ENCODE results near the gene FAM237A. TPM values are rescaled to one million over a fixed set of nuclear protein-coding genes. Genes with fewer than 3 reads are reported as not detected.
A peak's percentile ranks its signal among the peaks of the same experiment; 100 is the strongest.

Gene FAM237A
- polyA plus RNA-seq (2013), result not detected in 2 replicates

GRCh38 chr2:206642075-206643025 is at the start of gene FAM237A:
Gene FAM237A (plus strand): TSS chr2:206642487. CDS start chr2:206644237, 1,750 bp downstream.
- no CpG with 5 or more reads among the region's 56 CpGs for WGBS (ENCODE audit: extremely low coverage, insufficient coverage, insufficient read length)

DNA sequence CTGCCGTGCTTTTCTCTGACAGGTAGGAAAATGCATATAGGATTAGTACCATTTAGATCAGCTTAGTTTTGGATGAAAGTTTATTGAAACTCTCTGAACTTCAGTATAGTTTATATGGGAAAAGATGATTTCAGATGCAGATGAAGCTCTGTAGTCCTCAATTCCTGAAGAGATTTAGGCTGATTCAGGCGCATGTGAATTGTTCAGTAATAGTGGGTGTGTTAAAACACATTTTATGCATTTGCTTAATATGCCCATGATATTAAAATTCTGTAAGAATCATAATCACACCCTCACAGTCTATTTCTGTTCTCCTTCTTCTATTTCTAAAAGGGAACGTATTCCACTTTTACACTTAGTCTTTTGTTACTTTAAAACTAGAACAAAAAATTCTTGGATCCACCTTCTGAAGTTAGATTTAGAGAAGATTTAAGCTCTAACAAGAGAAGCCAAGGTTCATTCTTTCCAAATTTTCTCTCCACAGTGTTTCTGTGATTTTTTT is 44.5 kb upstream of the FAM237A start:
- no peak overlapping the region for H2AK5ac ChIP-seq (ENCODE audit: low read length)
- no peaks in the 10 kb centered on the region for H3K9me3 ChIP-seq (ENCODE audit: insufficient read depth, low read depth, low read length)
- no peak overlapping the region for H2BK12ac ChIP-seq (ENCODE audit: low read length)
- no peak overlapping the region for H2AFZ ChIP-seq (ENCODE audit: insufficient read depth, low read length, poor library complexity)
- no peak overlapping the region for H4K91ac ChIP-seq (ENCODE audit: low read depth, low read length)
- H3K18ac ChIP-seq (ENCODE audit: low read length), result no peak overlapping the region
- no peak overlapping the region for H3K9ac ChIP-seq (ENCODE audit: low read length)
- WGBS (ENCODE audit: extremely low coverage, insufficient coverage, insufficient read length), result no CpG with 5 or more reads among the region's 3 CpGs
- no peak overlapping the region for H3K23ac ChIP-seq (ENCODE audit: low read length)
- no peak overlapping the region for H3K14ac ChIP-seq (ENCODE audit: low read length)
- H3K4me1 ChIP-seq (ENCODE audit: control insufficient read depth in 1 of 2, insufficient read depth in 2 of 2, low read length in 2 of 2), result no peaks in the 10 kb centered on the region
- H3K4ac ChIP-seq (ENCODE audit: low read depth, low read length), result no peak overlapping the region
- no peak overlapping the region for H2BK5ac ChIP-seq (ENCODE audit: low read depth, low read length, poor library complexity)
- H3K79me2 ChIP-seq (ENCODE audit: control insufficient read depth, insufficient read depth, low read length, poor library complexity), result no peaks in the 10 kb centered on the region
- no peaks in the 10 kb centered on the region for H3K79me1 ChIP-seq (ENCODE audit: low read length)
- H2BK120ac ChIP-seq (ENCODE audit: insufficient read depth, low read length, poor library complexity), result no peak overlapping the region
- H3K4me2 ChIP-seq (ENCODE audit: low read length), result no peak overlapping the region
- no peaks in the 10 kb centered on the region for H3K36me3 ChIP-seq (ENCODE audit: control insufficient read depth in 1 of 2, insufficient read depth in 2 of 2, low read length in 2 of 2)
- no peak overlapping the region for H4K8ac ChIP-seq (ENCODE audit: low read depth, low read length)
- H4K12ac ChIP-seq (ENCODE audit: low read depth, low read length), result no peak overlapping the region
- no peaks in the 10 kb centered on the region for H3K27me3 ChIP-seq (ENCODE audit: insufficient read depth, low read length)
- H3K4me3 ChIP-seq (ENCODE audit: low read depth, low read length), result no peak overlapping the region
- no peak overlapping the region for H3K27ac ChIP-seq (ENCODE audit: low read depth, low read length)
- no peak for DNase-seq

More at GRCh38 chr2:206642075-206643025, at the start of gene FAM237A:
- Histone ChIP-seq H2AK5ac (ENCODE audit: low read length) (no peak within 1 kb of the TSS), H3K36me3 (ENCODE audit: control insufficient read depth in 1 of 2, insufficient read depth in 2 of 2, low read length in 2 of 2) (no peaks in the 10 kb centered on the region), H3K79me2 (ENCODE audit: control insufficient read depth, insufficient read depth, low read length, poor library complexity) (no peaks in the 10 kb centered on the region), H2AFZ (ENCODE audit: insufficient read depth, low read length, poor library complexity) (no peak within 1 kb of the TSS), H3K4me1 (ENCODE audit: control insufficient read depth in 1 of 2, insufficient read depth in 2 of 2, low read length in 2 of 2) (peaks cover 8% of the 10 kb centered on the region in 2 experiments), H4K8ac (ENCODE audit: low read depth, low read length) (no peak within 1 kb of the TSS), H3K27ac (ENCODE audit: low read depth, low read length) (no peak within 1 kb of the TSS), H3K23ac (ENCODE audit: low read length) (no peak within 1 kb of the TSS), H3K79me1 (ENCODE audit: low read length) (no peaks in the 10 kb centered on the region), H4K91ac (ENCODE audit: low read depth, low read length) (no peak within 1 kb of the TSS), H4K12ac (ENCODE audit: low read depth, low read length) (no peak within 1 kb of the TSS), H3K4me3 (ENCODE audit: low read depth, low read length) (no peak within 1 kb of the TSS), H3K9me3 (ENCODE audit: insufficient read depth, low read depth, low read length) (peaks cover 2% of the 10 kb centered on the region), H2BK5ac (ENCODE audit: low read depth, low read length, poor library complexity) (no peak within 1 kb of the TSS), H2BK12ac (ENCODE audit: low read length) (no peak within 1 kb of the TSS), H3K27me3 (ENCODE audit: insufficient read depth, low read length) (peaks cover 7% of the 10 kb centered on the region), H3K4ac (ENCODE audit: low read depth, low read length) (no peak within 1 kb of the TSS), H3K14ac (ENCODE audit: low read length) (no peak within 1 kb of the TSS), H2BK120ac (ENCODE audit: insufficient read depth, low read length, poor library complexity) (no peak within 1 kb of the TSS), H3K4me2 (ENCODE audit: low read length) (peak within 1 kb of the TSS; percentile 63), H3K18ac (ENCODE audit: low read length) (no peak within 1 kb of the TSS), H3K9ac (ENCODE audit: low read length) (no peak within 1 kb of the TSS)
- DNase-seq, result peak; percentile 22 to 78

DNA sequence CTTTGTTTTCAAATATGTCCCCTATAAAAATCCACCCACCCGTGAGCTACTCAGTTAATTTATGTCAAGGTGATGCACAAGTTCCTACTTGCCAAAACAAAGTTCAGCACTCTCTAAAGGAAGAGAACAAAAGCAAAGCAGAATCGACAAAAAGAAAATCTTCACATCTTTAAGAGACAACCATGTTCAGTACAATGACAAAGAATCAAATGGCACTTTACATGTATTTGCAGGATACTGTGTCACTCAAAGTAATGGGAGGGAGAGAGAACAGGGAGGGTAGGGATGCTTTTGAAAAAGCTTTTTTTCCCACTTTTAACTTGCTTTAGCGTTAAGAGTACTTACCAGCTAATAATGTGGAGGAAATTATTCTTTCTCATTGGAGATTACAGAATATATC is 39.0 kb upstream of the FAM237A start:
- no peak overlapping the region for H2BK5ac ChIP-seq (ENCODE audit: low read depth, low read length, poor library complexity)
- no peaks in the 10 kb centered on the region for H3K36me3 ChIP-seq (ENCODE audit: control insufficient read depth in 1 of 2, insufficient read depth in 2 of 2, low read length in 2 of 2)
- WGBS (ENCODE audit: extremely low coverage, insufficient coverage, insufficient read length), result no CpG with 5 or more reads among the region's 3 CpGs
- no peaks in the 10 kb centered on the region for H3K9me3 ChIP-seq (ENCODE audit: insufficient read depth, low read depth, low read length)
- no peaks in the 10 kb centered on the region for H3K27me3 ChIP-seq (ENCODE audit: insufficient read depth, low read length)
- no peak overlapping the region for H3K18ac ChIP-seq (ENCODE audit: low read length)
- no peak overlapping the region for H3K23ac ChIP-seq (ENCODE audit: low read length)
- no peak overlapping the region for H3K4me3 ChIP-seq (ENCODE audit: low read depth, low read length)
- no peak overlapping the region for H2AFZ ChIP-seq (ENCODE audit: insufficient read depth, low read length, poor library complexity)
- no peak overlapping the region for H3K4ac ChIP-seq (ENCODE audit: low read depth, low read length)
- no peak overlapping the region for H4K91ac ChIP-seq (ENCODE audit: low read depth, low read length)
- no peaks in the 10 kb centered on the region for H3K79me2 ChIP-seq (ENCODE audit: control insufficient read depth, insufficient read depth, low read length, poor library complexity)
- H3K27ac ChIP-seq (ENCODE audit: low read depth, low read length), result no peak overlapping the region
- no peak overlapping the region for H3K4me2 ChIP-seq (ENCODE audit: low read length)
- no peak overlapping the region for H2BK120ac ChIP-seq (ENCODE audit: insufficient read depth, low read length, poor library complexity)
- no peaks in the 10 kb centered on the region for H3K79me1 ChIP-seq (ENCODE audit: low read length)
- H3K9ac ChIP-seq (ENCODE audit: low read length), result no peak overlapping the region
- no peaks in the 10 kb centered on the region for H3K4me1 ChIP-seq (ENCODE audit: control insufficient read depth in 1 of 2, insufficient read depth in 2 of 2, low read length in 2 of 2)
- no peak overlapping the region for H4K12ac ChIP-seq (ENCODE audit: low read depth, low read length)
- H2AK5ac ChIP-seq (ENCODE audit: low read length), result no peak overlapping the region
- no peak overlapping the region for H4K8ac ChIP-seq (ENCODE audit: low read depth, low read length)
- H2BK12ac ChIP-seq (ENCODE audit: low read length), result no peak overlapping the region
- no peak overlapping the region for H3K14ac ChIP-seq (ENCODE audit: low read length)
- no peak for DNase-seq

DNA sequence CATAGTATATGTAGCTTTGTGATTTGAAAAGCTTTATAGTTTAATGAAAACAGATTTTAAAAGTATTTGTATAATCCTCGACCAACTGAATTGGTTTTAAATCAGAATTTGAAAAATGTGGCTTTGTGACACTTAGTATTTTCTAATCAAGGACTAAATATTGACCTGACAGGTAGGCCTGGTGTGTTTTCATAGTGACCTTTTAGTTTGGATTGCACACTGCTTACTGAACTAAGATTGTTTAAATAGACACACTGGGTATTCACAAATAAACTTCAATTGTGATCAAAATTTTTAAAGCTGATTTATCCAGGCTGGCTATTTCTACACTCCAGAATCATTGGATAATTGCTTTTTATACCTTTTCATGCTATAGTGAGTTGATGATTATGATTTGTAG is 31.8 kb upstream of the FAM237A start:
- H3K14ac ChIP-seq (ENCODE audit: low read length), result no peak overlapping the region
- no peaks in the 10 kb centered on the region for H3K27me3 ChIP-seq (ENCODE audit: insufficient read depth, low read length)
- no peaks in the 10 kb centered on the region for H3K36me3 ChIP-seq (ENCODE audit: control insufficient read depth in 1 of 2, insufficient read depth in 2 of 2, low read length in 2 of 2)
- no peak overlapping the region for H3K18ac ChIP-seq (ENCODE audit: low read length)
- H4K8ac ChIP-seq (ENCODE audit: low read depth, low read length), result no peak overlapping the region
- no peaks in the 10 kb centered on the region for H3K9me3 ChIP-seq (ENCODE audit: insufficient read depth, low read depth, low read length)
- H3K4me3 ChIP-seq (ENCODE audit: low read depth, low read length), result no peak overlapping the region
- H4K12ac ChIP-seq (ENCODE audit: low read depth, low read length), result no peak overlapping the region
- no peak overlapping the region for H3K4ac ChIP-seq (ENCODE audit: low read depth, low read length)
- no peaks in the 10 kb centered on the region for H3K4me1 ChIP-seq (ENCODE audit: control insufficient read depth in 1 of 2, insufficient read depth in 2 of 2, low read length in 2 of 2)
- H3K9ac ChIP-seq (ENCODE audit: low read length), result no peak overlapping the region
- H3K79me1 ChIP-seq (ENCODE audit: low read length), result no peaks in the 10 kb centered on the region
- H4K91ac ChIP-seq (ENCODE audit: low read depth, low read length), result no peak overlapping the region
- H3K79me2 ChIP-seq (ENCODE audit: control insufficient read depth, insufficient read depth, low read length, poor library complexity), result no peaks in the 10 kb centered on the region
- no peak overlapping the region for H2AFZ ChIP-seq (ENCODE audit: insufficient read depth, low read length, poor library complexity)
- H3K27ac ChIP-seq (ENCODE audit: low read depth, low read length), result no peak overlapping the region
- DNase-seq, result no peak
- no peak overlapping the region for H2BK12ac ChIP-seq (ENCODE audit: low read length)
- H3K23ac ChIP-seq (ENCODE audit: low read length), result no peak overlapping the region
- H2BK5ac ChIP-seq (ENCODE audit: low read depth, low read length, poor library complexity), result no peak overlapping the region
- H2AK5ac ChIP-seq (ENCODE audit: low read length), result no peak overlapping the region
- no CpG with 5 or more reads among the region's 1 CpG for WGBS (ENCODE audit: extremely low coverage, insufficient coverage, insufficient read length)
- no peak overlapping the region for H2BK120ac ChIP-seq (ENCODE audit: insufficient read depth, low read length, poor library complexity)
- H3K4me2 ChIP-seq (ENCODE audit: low read length), result no peak overlapping the region
